Erythroblast (primary cell): ENCODE results near the gene TIPIN.

Experiments used
- DNase-seq, 2 experiments: peaks; one replicate each; lab custom pipeline; 2025; lab: John Stamatoyannopoulos, UW
- GATA1 ChIP-seq: IDR thresholded peaks from 2 replicates; pipeline ENCODE4 v1.6.1; 2011; ENCODE audit warnings: low read depth, mild to moderate bottlenecking, control low read depth, low read length, moderate library complexity
- POLR2A ChIP-seq: IDR thresholded peaks from 2 replicates; pipeline ENCODE4 v1.6.1; 2011; ENCODE audit warnings: mild to moderate bottlenecking, low read length

TIPIN gene

DNA sequence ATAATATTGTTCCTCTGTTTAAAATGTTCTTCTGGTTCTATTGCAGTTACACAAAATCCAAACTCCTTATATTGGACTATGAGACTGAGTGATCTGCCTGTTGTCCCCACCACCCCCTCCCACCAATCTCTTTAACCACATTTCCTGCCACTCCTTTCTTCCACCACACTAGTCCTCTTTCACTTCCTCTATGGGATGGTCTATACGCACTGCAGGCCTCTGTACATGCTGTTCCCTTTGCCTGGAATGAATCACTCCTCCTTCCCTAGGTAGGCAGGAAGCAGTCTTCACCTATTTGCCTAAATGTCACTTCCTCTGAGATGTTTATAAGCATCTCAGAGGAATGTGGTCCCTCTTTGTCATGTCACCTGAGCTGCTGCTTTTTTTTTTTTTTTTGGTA, 34.2 kb upstream of the TIPIN start:
- TF ChIP-seq GATA1 (no peak), POLR2A (no peak)
- no peak for DNase-seq

DNA sequence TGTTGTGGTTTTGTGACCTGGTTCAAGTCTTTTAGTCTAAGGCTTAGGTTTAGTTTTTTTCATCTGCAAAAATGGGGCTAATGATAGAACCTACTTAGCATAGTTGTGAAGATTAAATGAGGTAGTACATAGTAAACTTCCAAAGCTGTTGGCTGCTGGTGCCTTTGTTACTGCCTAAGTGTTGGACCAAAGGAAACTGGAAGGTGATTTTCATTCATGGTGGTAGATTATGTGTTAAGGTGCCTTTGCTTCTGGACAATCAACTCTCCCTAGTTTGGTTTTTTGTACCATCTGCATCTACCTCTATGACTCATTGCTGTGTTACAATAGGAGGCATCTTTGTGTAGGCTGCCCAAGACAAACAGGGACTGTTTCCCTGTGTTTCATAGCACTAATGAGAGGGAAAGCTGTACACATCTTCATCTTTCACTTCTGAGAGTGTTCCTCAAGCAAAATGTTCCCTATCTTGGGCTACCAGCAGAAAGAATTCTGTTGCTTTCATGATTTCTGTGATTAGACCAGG, 33.4 kb upstream of the TIPIN start:
- DNase-seq: no peak
- TF ChIP-seq GATA1 (no peak), POLR2A (no peak)

DNA sequence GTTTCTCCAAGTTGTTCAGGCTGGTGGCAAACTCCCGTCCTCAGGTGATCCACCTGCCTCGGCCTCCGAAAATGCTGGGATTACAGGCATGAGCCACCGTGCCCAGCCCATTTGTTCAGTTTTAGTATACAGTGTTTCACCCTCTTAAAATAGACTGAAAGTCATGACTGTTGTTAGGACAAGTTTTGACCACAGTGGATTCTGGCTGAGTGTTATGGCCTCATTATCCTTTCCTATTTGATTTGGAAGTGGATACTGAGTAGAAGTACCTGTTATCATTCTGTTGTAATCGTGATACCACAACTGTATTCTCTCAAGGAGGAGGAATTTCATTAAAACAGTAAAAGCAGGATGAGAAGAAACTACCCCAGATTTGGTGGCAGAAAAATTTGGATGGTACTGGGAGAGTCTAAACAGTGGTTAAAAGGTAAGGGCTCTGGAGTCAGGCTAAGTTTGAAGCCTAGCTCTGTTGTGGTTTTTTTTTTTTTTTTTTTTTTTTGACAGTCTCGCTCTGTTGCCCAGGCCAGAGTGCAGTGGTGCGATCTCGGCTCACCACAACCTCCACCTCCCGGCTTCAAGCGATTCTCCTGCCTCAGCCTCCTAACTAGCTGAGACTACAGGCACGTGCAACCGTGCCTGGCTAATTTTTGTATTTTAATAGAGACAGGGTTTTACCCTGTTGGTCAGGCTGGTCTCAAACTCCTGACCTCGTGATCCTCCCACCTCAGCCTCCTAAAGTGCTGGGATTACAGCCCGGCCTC, 32.8 kb upstream of the TIPIN start:
- no peak for DNase-seq
- no peak for TF ChIP-seq GATA1
- TF ChIP-seq POLR2A: no peak

DNA sequence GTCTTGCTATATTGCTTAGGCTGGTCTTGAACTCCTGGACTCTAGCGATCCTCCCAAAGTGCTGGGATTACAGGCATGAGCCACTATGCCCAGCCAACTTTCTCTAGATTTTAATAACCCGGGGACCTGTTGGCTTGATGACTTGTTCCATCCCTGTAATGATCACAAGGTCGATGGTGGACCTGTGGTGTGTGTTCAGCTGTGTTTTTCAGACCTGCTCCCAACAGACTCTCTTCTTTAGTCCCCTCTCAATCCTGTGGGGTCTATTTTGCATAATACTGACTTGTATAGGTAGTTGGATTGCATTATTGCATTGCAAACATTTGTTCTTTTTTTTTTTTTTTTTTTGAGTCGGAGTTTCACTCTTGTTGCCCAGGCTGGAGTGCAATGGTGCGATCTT, 32.1 kb upstream of the TIPIN start:
- TF ChIP-seq GATA1: no peak
- no peak for TF ChIP-seq POLR2A
- DNase-seq: no peak

DNA sequence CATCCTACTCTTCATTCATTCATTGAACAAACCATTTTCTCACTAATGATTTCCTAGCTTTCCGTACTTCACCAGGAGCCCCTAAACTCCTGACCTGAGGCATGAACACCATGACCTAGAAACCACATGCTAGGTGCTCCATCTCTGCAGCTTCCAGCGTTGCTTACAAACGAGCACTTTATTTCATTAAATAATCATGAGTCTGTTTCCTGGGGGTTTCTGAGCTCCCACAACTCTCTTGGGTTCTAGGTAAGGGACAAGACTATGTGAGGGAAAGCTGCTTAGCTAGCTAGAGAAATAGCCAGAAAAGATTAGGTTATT, 31.5 kb upstream of the TIPIN start:
- no peak for TF ChIP-seq GATA1
- TF ChIP-seq POLR2A: no peak

DNA sequence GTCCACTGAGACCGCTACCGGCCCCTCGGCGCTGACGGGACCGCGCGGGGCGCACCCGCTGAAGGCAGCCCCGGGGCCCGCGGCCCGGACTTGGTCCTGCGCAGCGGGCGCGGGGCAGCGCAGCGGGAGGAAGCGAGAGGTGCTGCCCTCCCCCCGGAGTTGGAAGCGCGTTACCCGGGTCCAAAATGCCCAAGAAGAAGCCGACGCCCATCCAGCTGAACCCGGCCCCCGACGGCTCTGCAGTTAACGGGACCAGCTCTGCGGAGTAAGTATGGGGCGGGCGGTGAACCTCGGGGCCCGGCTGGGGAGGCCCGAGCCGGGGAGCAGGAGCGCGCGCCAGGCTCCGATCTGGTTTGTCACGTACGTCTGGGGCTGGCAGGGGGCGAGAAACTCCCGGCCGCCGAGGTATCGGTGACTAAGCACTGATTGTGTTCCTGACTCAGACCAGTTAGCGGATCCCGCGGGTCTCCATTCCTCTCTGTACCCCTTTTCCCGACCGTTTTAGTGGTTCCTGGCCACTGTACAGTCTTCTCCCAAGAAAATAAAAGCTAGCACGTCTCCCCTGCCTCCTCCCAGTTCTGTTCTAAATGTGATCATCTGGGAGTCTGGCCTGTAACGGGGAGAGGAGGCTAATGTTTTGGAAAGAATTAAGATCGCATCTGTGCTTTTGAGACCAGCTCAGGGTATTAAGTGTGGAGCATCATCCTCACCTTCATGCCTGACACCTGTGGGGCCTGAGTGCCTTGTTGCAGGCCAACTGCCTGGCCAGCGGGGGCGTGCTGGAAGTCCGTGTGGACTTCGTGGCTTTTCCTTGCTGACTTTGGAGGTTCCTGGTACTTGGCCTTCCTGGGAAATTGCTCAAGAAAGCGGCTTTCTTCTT, 30.9 kb upstream of the TIPIN start:
- DNase-seq: peak; percentile 75 to 83
- TF ChIP-seq POLR2A: no peak
- no peak for TF ChIP-seq GATA1

More for the DNA sequence above, 31.5 kb upstream of the TIPIN start:
- no peak for DNase-seq

DNA sequence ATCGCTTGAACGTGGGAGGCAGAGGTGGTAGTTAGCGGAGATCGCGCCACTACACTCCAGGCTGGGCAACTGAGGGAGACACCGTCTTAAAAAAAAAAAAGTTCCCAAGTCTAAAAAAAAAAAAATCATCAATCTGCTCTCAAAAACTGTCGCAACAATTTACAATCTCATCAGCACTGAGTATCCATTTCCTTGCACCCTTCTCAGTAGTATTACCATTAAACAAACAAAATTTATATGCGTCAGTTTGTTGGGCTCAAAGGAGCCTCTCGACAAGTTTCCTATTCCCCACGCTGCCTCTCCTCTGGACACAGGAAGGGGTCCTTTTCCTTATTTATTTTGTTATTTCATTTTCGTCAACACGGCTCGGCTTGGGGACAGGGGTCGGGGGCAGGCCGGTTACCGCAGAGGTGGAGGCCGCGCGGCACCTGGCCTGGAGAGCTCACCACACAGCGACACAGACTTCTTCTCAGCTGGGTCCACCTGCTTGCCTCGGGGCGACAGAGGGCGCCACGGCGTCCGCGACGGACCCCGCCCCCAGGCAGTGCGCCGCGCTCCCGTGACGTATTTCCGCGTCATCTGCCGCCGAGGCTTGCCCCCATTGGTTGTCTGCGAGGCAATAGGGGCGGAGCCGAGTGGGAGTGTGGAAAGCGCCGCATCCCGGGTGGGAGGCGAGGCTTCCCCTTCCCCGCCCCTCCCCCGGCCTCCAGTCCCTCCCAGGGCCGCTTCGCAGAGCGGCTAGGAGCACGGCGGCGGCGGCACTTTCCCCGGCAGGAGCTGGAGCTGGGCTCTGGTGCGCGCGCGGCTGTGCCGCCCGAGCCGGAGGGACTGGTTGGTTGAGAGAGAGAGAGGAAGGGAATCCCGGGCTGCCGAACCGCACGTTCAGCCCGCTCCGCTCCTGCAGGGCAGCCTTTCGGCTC, 30.0 kb upstream of the TIPIN start, which contains the start of gene MAP2K1:
Gene MAP2K1, plus strand, starts transcription at position 709 of the 920 bp plus-strand sequence. CDS start 436 bp downstream, outside the sequence.
- peak; percentile 98 to 99 for DNase-seq
- TF ChIP-seq GATA1 (no peak), POLR2A (peak; percentile 85)

DNA sequence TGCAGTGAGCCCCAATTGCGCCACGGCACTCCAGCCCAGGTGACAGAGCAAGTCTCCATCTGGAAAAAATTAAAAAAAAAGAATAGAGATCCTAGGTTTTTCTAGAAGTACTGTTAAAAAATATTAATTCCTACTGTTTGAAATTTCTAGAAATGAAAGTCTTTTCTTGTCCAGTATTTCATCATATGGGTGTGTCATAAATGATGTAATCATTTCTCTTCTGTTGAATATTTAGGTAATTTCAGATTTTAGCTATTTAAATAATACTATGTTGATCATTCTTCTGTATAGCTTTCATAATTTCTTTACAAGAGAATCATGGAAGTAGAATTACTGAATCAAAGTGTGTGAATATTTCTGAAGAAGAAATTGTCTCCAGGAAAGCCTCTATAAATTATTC, 24.9 kb upstream of the TIPIN start:
- peak in 1 of 2 experiments; percentile 15 for DNase-seq

DNA sequence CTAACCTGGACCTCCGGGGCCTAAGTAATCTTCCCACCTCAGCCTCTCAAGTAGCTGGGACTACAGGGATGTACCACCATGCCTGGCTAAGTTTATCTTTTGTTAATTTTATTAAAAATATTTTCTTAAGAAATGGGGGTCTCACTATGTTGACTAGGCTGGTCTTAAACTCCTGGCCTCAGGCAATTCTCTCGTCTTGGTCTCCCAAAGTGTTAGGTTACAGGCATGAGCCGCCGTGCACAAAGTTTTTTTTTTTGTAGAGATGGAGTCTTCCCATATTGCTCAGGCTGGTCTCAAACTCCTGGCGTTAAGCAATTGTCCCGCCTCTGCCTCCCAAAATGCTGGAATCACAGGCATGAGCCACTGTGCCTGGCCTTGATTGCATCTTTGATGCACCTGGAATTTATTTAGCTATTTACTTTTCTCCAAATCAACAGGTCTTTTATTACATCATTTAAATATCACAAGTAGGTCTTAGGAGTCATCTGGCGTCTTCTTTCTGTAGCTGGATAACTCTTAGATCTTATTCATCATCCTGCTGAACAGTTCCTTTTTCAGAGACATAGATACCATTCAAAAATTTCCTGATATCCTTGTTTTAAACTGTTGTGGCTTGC, 22.4 kb upstream of the TIPIN start:
- no peak for DNase-seq
- TF ChIP-seq POLR2A (no peak), GATA1 (no peak)

DNA sequence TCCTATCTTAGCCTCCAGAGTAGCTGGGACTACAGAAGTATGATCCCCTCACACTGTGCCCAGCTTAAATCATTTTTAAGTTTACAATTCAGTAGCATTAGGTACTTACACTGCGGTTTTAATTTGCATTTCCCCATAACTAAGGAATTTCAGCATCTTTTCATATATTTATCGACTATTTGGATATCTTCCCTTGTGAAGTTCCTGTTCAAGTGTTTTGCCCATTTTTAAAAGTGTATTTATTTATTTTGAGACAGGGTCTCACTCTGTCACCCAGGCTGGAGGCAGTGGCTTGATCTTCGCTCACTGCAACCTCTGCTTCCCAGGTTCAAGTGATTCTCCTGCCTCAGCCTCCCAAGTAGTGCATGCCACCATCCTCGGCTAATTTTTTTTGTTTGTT, 17.7 kb upstream of the TIPIN start:
- TF ChIP-seq GATA1: no peak
- no peak for TF ChIP-seq POLR2A
- DNase-seq: no peak

DNA sequence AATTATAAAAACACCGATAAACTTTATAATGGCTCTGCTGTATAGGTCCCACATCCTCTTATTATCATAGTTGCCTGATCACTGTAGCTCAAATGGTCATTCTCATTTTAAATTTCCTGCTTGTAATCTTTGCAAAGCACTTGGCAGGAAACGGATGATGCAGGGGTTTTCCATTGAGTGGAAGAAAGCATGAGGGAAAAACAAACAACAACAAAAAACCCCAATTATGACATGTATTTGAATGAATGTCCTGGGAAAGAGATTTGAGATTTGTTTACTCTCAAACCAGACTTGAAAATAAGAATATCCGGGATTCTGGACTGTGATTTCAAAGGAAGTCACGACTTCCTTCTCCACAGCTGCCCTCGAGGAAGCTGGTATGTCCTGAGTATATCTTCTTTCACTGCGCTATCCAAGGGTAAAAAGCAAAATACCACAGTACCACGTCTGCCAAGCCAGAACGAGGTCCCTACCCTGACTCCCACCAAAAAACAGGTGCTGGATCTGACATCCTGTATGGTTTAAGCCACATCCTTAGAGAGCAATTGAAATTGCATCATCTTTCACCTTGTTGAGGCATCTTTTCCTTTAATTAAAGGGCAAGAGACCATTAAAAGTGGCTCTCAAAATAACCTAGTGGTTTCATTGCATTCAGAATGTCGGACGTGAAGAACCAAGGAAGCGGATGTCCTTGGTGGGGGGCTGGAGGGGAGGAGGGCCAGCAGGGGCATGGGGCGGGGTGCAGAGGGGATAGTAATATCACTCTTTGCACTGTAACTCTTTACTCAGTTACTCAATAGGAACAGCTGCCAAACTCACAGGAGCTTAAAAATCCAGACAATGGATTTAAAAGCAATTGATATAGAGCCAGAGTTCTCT, 13.5 kb upstream of the TIPIN start:
- TF ChIP-seq GATA1 (no peak), POLR2A (no peak)

DNA sequence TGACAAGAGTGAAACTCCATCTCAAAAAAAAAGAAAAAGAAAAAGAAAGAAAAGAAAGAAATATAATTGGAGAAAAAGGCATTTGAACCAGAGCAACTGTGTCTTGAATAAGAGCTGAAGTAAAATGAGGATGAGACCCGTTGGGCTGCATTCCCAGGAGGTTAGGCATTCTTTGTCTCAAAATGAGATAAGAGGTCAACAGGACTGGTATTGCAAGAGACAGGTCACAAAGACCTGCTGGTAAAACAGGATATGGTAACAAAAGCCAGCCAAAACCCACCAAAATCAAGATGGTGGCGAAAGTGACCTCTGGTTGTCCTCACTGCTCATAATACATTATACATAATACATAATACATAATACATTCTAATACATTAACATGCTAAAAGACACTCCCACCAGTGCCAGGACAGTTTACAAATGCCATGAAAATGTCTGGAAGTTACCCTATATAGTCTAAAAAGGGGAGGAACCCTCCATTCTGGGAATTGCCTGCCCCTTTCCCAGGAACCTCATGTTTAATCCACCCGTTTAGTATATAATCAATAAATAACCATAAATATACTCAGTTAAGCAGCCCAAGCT, 8.6 kb upstream of the TIPIN start:
- no peak for DNase-seq
- TF ChIP-seq GATA1 (no peak), POLR2A (no peak)

More for the DNA sequence above, 13.5 kb upstream of the TIPIN start:
- DNase-seq: no peak
